H9 (cell line): ENCODE results near the gene JAG2. TPM values are rescaled to one million over a fixed set of nuclear protein-coding genes. Genes with fewer than 3 reads are reported as not detected.

Source experiments
- DNase-seq: peaks from one replicate; pipeline ENCODE4 v3.0.0-alpha.2; 2017
- H2AFZ ChIP-seq: one replicate; pipeline ENCODE4 v1.6.1; 2013; ENCODE audit warnings: mild to moderate bottlenecking, low read length, control low read depth, moderate library complexity
- H2AK5ac ChIP-seq: 2 replicates; pipeline ENCODE4 v1.6.1; 2013; ENCODE audit warnings: low read length, control low read depth, mixed read lengths; ENCODE audit not compliant: insufficient read length
- H2BK120ac ChIP-seq: one replicate; pipeline ENCODE4 v1.6.1; 2013; ENCODE audit warnings: low read depth, mild to moderate bottlenecking, low read length, control low read depth, inconsistent platforms; ENCODE audit not compliant: poor library complexity, severe bottlenecking
- H2BK12ac ChIP-seq: 2 replicates; pipeline ENCODE4 v1.6.1; 2013; ENCODE audit warnings: low read length, control low read depth, mixed read lengths, low read depth; ENCODE audit not compliant: insufficient read length
- H2BK15ac ChIP-seq: 2 replicates; pipeline ENCODE4 v1.6.1; 2013; ENCODE audit warnings: low read depth, low read length, control low read depth
- H2BK20ac ChIP-seq: one replicate; pipeline ENCODE4 v1.6.1; 2013; ENCODE audit warnings: low read depth, mild to moderate bottlenecking, low read length, control low read depth, inconsistent platforms; ENCODE audit not compliant: poor library complexity, severe bottlenecking
- H2BK5ac ChIP-seq: 2 replicates; pipeline ENCODE4 v1.6.1; 2013; ENCODE audit warnings: low read length, control low read depth, mixed read lengths; ENCODE audit not compliant: insufficient read length
- H3K14ac ChIP-seq: 2 replicates; pipeline ENCODE4 v1.6.1; 2013; ENCODE audit warnings: low read length, control low read depth; ENCODE audit not compliant: insufficient read depth
- H3K18ac ChIP-seq: 2 replicates; pipeline ENCODE4 v1.6.1; 2013; ENCODE audit warnings: low read depth, mild to moderate bottlenecking, mixed read lengths, low read length, control low read depth; ENCODE audit not compliant: insufficient read length
- H3K23ac ChIP-seq: 2 replicates; pipeline ENCODE4 v1.6.1; 2013; ENCODE audit warnings: low read length, control low read depth, mixed read lengths, low read depth; ENCODE audit not compliant: insufficient read length
- H3K23me2 ChIP-seq: 2 replicates; pipeline ENCODE4 v1.6.1; 2013; ENCODE audit warnings: low read depth, mild to moderate bottlenecking, mixed read lengths, low read length, control low read depth; ENCODE audit not compliant: insufficient read length, poor library complexity, severe bottlenecking
- H3K27ac ChIP-seq: 2 replicates; pipeline ENCODE4 v1.5.1; 2013; ENCODE audit warnings: low read length, control low read depth, mixed read lengths, low read depth; ENCODE audit not compliant: insufficient read length
- H3K27me3 ChIP-seq: 2 replicates; pipeline ENCODE4 v1.6.1; 2013; ENCODE audit warnings: low read length, control low read depth, inconsistent platforms; ENCODE audit not compliant: insufficient read depth
- H3K4ac ChIP-seq: 2 replicates; pipeline ENCODE4 v1.6.1; 2013; ENCODE audit warnings: low read depth, mild to moderate bottlenecking, control low read depth, inconsistent platforms, low read length, moderate library complexity
- H3K4me1 ChIP-seq: 2 replicates; pipeline ENCODE4 v1.6.1; 2013; ENCODE audit warnings: low read length, control low read depth, inconsistent platforms; ENCODE audit not compliant: insufficient read depth
- H3K4me2 ChIP-seq: 2 replicates; pipeline ENCODE4 v1.6.1; 2013; ENCODE audit warnings: low read length, control low read depth, mixed read lengths; ENCODE audit not compliant: insufficient read length, insufficient read depth
- H3K56ac ChIP-seq: 2 replicates; pipeline ENCODE4 v1.6.1; 2013; ENCODE audit warnings: low read depth, mild to moderate bottlenecking, mixed read lengths, low read length, control low read depth; ENCODE audit not compliant: insufficient read length
- H3K79me1 ChIP-seq: 2 replicates; pipeline ENCODE4 v1.6.1; 2013; ENCODE audit warnings: low read depth, mild to moderate bottlenecking, moderate library complexity, low read length, control low read depth, inconsistent platforms; ENCODE audit not compliant: insufficient read depth, poor library complexity, severe bottlenecking
- H3K79me2 ChIP-seq: 2 replicates; pipeline ENCODE4 v1.6.1; 2013; ENCODE audit warnings: low read length, control low read depth, inconsistent platforms; ENCODE audit not compliant: insufficient read depth
- H3K9ac ChIP-seq: 2 replicates; pipeline ENCODE4 v1.6.1; 2013; ENCODE audit warnings: low read length, control low read depth, mixed read lengths; ENCODE audit not compliant: insufficient read length; ENCODE audit errors: extremely low read depth
- H3K9me3 ChIP-seq: one replicate; pipeline ENCODE4 v1.6.1; 2013; ENCODE audit warnings: low read depth, low read length, inconsistent platforms; ENCODE audit not compliant: control insufficient read depth
- H3T11ph ChIP-seq: one replicate; pipeline ENCODE4 v1.6.1; 2013; ENCODE audit warnings: mild to moderate bottlenecking, low read length, control low read depth, inconsistent platforms
- H4K20me1 ChIP-seq: one replicate; pipeline ENCODE4 v1.6.1; 2013; ENCODE audit not compliant: control insufficient read depth, insufficient read length, insufficient read depth
- H4K5ac ChIP-seq: 2 replicates; pipeline ENCODE4 v1.6.1; 2013; ENCODE audit warnings: low read depth, mild to moderate bottlenecking, mixed read lengths, low read length, control low read depth; ENCODE audit not compliant: insufficient read length
- H4K8ac ChIP-seq: replicated peaks from 2 replicates; pipeline ENCODE4 v1.6.1; 2013; ENCODE audit warnings: low read length, control low read depth, mixed read lengths, low read depth; ENCODE audit not compliant: insufficient read length
- H4K91ac ChIP-seq: 2 replicates; pipeline ENCODE4 v1.6.1; 2013; ENCODE audit warnings: low read depth, mild to moderate bottlenecking, moderate library complexity, mixed read lengths, low read length, control low read depth; ENCODE audit not compliant: insufficient read length
- H3K27ac Mint-ChIP-seq, 3 experiments: 2 replicates in 2 of 3; 3 replicates in 1 of 3; pipeline ENCODE4 v1.8.0; 2020 to 2021; ENCODE audit warnings: mixed read lengths in 3 of 3, mild to moderate bottlenecking in 1 of 3, moderate library complexity in 1 of 3
- H3K27me3 Mint-ChIP-seq: 2 replicates; pipeline ENCODE4 v1.8.0; 2021; ENCODE audit warnings: low read depth, mild to moderate bottlenecking, moderate library complexity, mixed read lengths
- H3K36me3 Mint-ChIP-seq, 3 experiments: 2 replicates in 2 of 3; 3 replicates in 1 of 3; pipeline ENCODE4 v1.8.0; 2020 to 2021; ENCODE audit warnings: low read depth in 3 of 3, mixed read lengths in 3 of 3; ENCODE audit not compliant: insufficient read depth in 1 of 3
- H3K4me1 Mint-ChIP-seq, 2 experiments: 2 replicates each; pipeline ENCODE4 v1.8.0; 2020; ENCODE audit warnings: mixed read lengths in 2 of 2
- H3K4me3 Mint-ChIP-seq, 2 experiments: 2 replicates in 1 of 2; 3 replicates in 1 of 2; pipeline ENCODE4 v1.8.0; 2020 to 2021; ENCODE audit warnings: mild to moderate bottlenecking in 2 of 2, mixed read lengths in 2 of 2, moderate library complexity in 1 of 2
- H3K9me3 Mint-ChIP-seq, 2 experiments: 2 replicates in 1 of 2; 3 replicates in 1 of 2; pipeline ENCODE4 v1.8.0; 2020; ENCODE audit warnings: mild to moderate bottlenecking in 2 of 2, mixed read lengths in 2 of 2, moderate library complexity in 1 of 2
- CTCF ChIP-seq: fragments of 200-600 bp; sonication (generic); conservative IDR thresholded peaks from 3 replicates; pipeline ENCODE4 v1.8.0; 2021; ENCODE audit warnings: antibody characterized with exemption, mild to moderate bottlenecking
- WGBS: extraction: QIAGEN DNeasy Blood & Tissue Kit; methylation state at CpG from one replicate; pipeline ENCODE4 v1.1.7; 2013; ENCODE audit warnings: missing lambda C conversion rate, low lambda C conversion rate, mixed read lengths; ENCODE audit not compliant: insufficient read length; ENCODE audit errors: extremely low coverage; 5-methylcytosine and 5-hydroxymethylcytosine counted together
- total RNA-seq: library from RNA; stranded (reverse); gene quantifications from 2 replicates; pipeline ENCODE4 v1.2.1, GENCODE V29; 2021

JAG2 gene
- total RNA-seq, 1 experiment from 2014 or later: 11.4 TPM

- Mint-ChIP-seq H3K9me3 (peaks cover 7 to 17% of the 10 kb centered on the region in 2 experiments), H3K4me3 (no peak overlapping the region), H3K36me3 (peaks cover 0 to 19% (median 10%) of the 10 kb centered on the region in 3 experiments; a peak in 4 of 7 replicates), H3K4me1 (peaks cover 0 to 4% of the 10 kb centered on the region in 2 experiments; a peak in 1 of 4 replicates), H3K27me3 (no peaks in the 10 kb centered on the region; the same call in none of the 2 replicates), H3K27ac (no peak overlapping the region)
- H2BK120ac ChIP-seq: no peak overlapping the region
- H4K5ac ChIP-seq: no peak overlapping the region
- H2BK15ac ChIP-seq: no peak overlapping the region
- H3K79me2 ChIP-seq: no peaks in the 10 kb centered on the region
- no peak overlapping the region for H2AK5ac ChIP-seq
- H3T11ph ChIP-seq: no peak overlapping the region
- no peaks in the 10 kb centered on the region for H3K4me1 ChIP-seq
- H4K91ac ChIP-seq: no peak overlapping the region
- H2BK5ac ChIP-seq: no peak overlapping the region
- no peak overlapping the region for H3K27ac ChIP-seq
- no peak overlapping the region for H2BK20ac ChIP-seq
- H4K20me1 ChIP-seq: no peaks in the 10 kb centered on the region
- H4K8ac ChIP-seq: no peak overlapping the region
- no peak overlapping the region for H3K18ac ChIP-seq
- no peak overlapping the region for H3K56ac ChIP-seq
- no peak overlapping the region for H3K14ac ChIP-seq
- no peak overlapping the region for H2AFZ ChIP-seq
- peak; percentile 20 for DNase-seq
- no peaks in the 10 kb centered on the region for H3K23me2 ChIP-seq
- H2BK12ac ChIP-seq: no peak overlapping the region
- no peak overlapping the region for H3K4ac ChIP-seq
- no peaks in the 10 kb centered on the region for H3K79me1 ChIP-seq
- no peaks in the 10 kb centered on the region for H3K9me3 ChIP-seq
- no CpG with 5 or more reads among the region's 10 CpGs for WGBS
- H3K23ac ChIP-seq: no peak overlapping the region
- no peak overlapping the region for H3K4me2 ChIP-seq
- H3K9ac ChIP-seq: no peak overlapping the region
- no peaks in the 10 kb centered on the region for H3K27me3 ChIP-seq
- no peak for TF ChIP-seq CTCF
Observed at GRCh38 chr14:105139212-105139825, 29.3 kb downstream of the JAG2 start.
